A549 (cell line): Measurements from ENCODE around the gene POU6F1. TPM values are rescaled to one million over a fixed set of nuclear protein-coding genes. Genes with fewer than 3 reads are reported as not detected.

Experiments
- ATAC-seq, 2 experiments: fragments of 200-7000 bp in 1 of 2; fragments of >200 bp in 1 of 2; cut with Nextera tagmentation in 1 of 2; cut with Tn5 transposase in 1 of 2; 3 replicates each; pipeline versions ENCODE4 v1.8.0 to v1.9.1; 2018 to 2020; ENCODE audit warnings: mild to moderate bottlenecking in 1 of 2, moderate library complexity in 1 of 2
- CTCF ChIA-PET: fragments of 300-600 bp; sonication (Branson Sonifier 250); formaldehyde crosslinking; extraction: SDS; loops from one replicate; lab custom pipeline; 2021; ENCODE audit warnings: antibody characterized with exemption, inconsistent platforms; lab: Yijun Ruan, JAX
- POLR2A ChIA-PET: fragments of 350-600 bp; formaldehyde crosslinking; extraction: SDS; loops from one replicate; lab custom pipeline; 2021; ENCODE audit warnings: antibody characterized with exemption, inconsistent platforms; lab: Yijun Ruan, JAX
- DNase-seq, 2 experiments: peaks; one replicate each; pipeline versions ENCODE4 v3.0.0 to v3.0.0-alpha.2; 2011 to 2016; ENCODE audit warnings: low read depth in 1 of 2, low spot score in 1 of 2
- FAIRE-seq: peaks from 2 replicates; lab custom pipeline; 2011; peaks lifted over from hg19 to GRCh38; lab: Jason Lieb, UNC
- H3K27ac ChIP-seq, 2 experiments: fragments of >200 bp; sonication (Bioruptor Twin); formaldehyde crosslinking; 3 replicates each; pipeline ENCODE4 v1.5.1; 2016 to 2017
- H3K4me1 ChIP-seq: fragments of >200 bp; sonication (Bioruptor Twin); formaldehyde crosslinking; 3 replicates; pipeline ENCODE4 v1.6.1; 2016
- H3K4me2 ChIP-seq: fragments of >200 bp; sonication (Bioruptor Twin); formaldehyde crosslinking; 3 replicates; pipeline ENCODE4 v1.6.1; 2016
- H3K4me3 ChIP-seq: fragments of >200 bp; sonication (Bioruptor Twin); formaldehyde crosslinking; 3 replicates; pipeline ENCODE4 v1.5.1; 2016
- H3K9me3 ChIP-seq: fragments of >200 bp; sonication (Bioruptor Twin); formaldehyde crosslinking; 3 replicates; pipeline ENCODE4 v1.6.1; 2016
- CBX8 ChIP-seq: fragments of 200-600 bp; sonication (generic); IDR thresholded peaks from 2 replicates; pipeline ENCODE4 v1.6.1; 2016
- CEBPB ChIP-seq, 2 experiments: fragments of >200 bp in 1 of 2; sonication (Bioruptor Twin) in 1 of 2; formaldehyde crosslinking in 1 of 2; IDR thresholded peaks; 2 replicates each; pipeline ENCODE4 v1.6.1; 2012 to 2016
- E2F6 ChIP-seq: IDR thresholded peaks from 2 replicates; pipeline ENCODE4 v1.6.1; 2012; ENCODE audit warnings: low read depth, borderline replicate concordance
- EHMT2 ChIP-seq: fragments of 200-600 bp; sonication (generic); IDR thresholded peaks from 2 replicates; pipeline ENCODE4 v1.6.1; 2016; ENCODE audit warnings: antibody characterized with exemption, low read depth, mild to moderate bottlenecking, moderate library complexity
- EP300 ChIP-seq, 2 experiments: fragments of >200 bp; sonication (Bioruptor Twin); formaldehyde crosslinking; IDR thresholded peaks; 2 replicates in 1 of 2; 3 replicates in 1 of 2; pipeline ENCODE4 v1.6.1; 2016 to 2017
- ESRRA ChIP-seq: fragments of 150-350 bp; IDR thresholded peaks from 2 replicates; pipeline ENCODE4 v1.6.1; 2014; ENCODE audit warnings: mild to moderate bottlenecking, low read length, borderline replicate concordance
- FOSB ChIP-seq: fragments of 250-450 bp; sonication (Bioruptor Pico); IDR thresholded peaks from 2 replicates; pipeline ENCODE4 v1.5.0; 2020; ENCODE audit warnings: mild to moderate bottlenecking, moderate library complexity
- FOSL2 ChIP-seq, 2 experiments: fragments of 450-650 bp in 1 of 2; fragments of >200 bp in 1 of 2; sonication (Bioruptor Twin) in 1 of 2; formaldehyde crosslinking; IDR thresholded peaks; 2 replicates each; pipeline versions ENCODE4 v1.5.0 to v1.6.1; 2016 to 2020; ENCODE audit warnings: mild to moderate bottlenecking in 1 of 2, moderate library complexity in 1 of 2
- FOXS1 ChIP-seq: fragments of 250-450 bp; sonication (Bioruptor Pico); IDR thresholded peaks from 2 replicates; pipeline ENCODE4 v1.5.0; 2020; ENCODE audit warnings: mild to moderate bottlenecking, moderate library complexity
- GATA3 ChIP-seq: IDR thresholded peaks from 2 replicates; pipeline ENCODE4 v1.6.1; 2012; ENCODE audit warnings: borderline replicate concordance
- HDAC2 ChIP-seq: fragments of 200-600 bp; sonication (generic); IDR thresholded peaks from 2 replicates; pipeline ENCODE4 v1.6.1; 2016
- HES2 ChIP-seq: fragments of >200 bp; sonication (Bioruptor Twin); formaldehyde crosslinking; IDR thresholded peaks from 2 replicates; pipeline ENCODE4 v1.6.1; 2016
- HEYL ChIP-seq: fragments of 250-450 bp; sonication (Bioruptor Pico); IDR thresholded peaks from 2 replicates; pipeline ENCODE4 v1.8.0; 2021; ENCODE audit warnings: mild to moderate bottlenecking, moderate library complexity
- HMGXB4 ChIP-seq: fragments of 250-450 bp; sonication (Bioruptor Pico); IDR thresholded peaks from 2 replicates; pipeline ENCODE4 v1.5.0; 2021; ENCODE audit warnings: mild to moderate bottlenecking, moderate library complexity, borderline replicate concordance
- HOXB13 ChIP-seq: fragments of 250-450 bp; sonication (Bioruptor Pico); IDR thresholded peaks from 2 replicates; pipeline ENCODE4 v1.5.0; 2020; ENCODE audit warnings: low read depth, mild to moderate bottlenecking, moderate library complexity
- JUN ChIP-seq, 2 experiments: fragments of >200 bp; sonication (Bioruptor Twin); formaldehyde crosslinking; IDR thresholded peaks; 2 replicates in 1 of 2; 3 replicates in 1 of 2; pipeline ENCODE4 v1.6.1; 2016 to 2017
- MYC ChIP-seq: IDR thresholded peaks from 2 replicates; pipeline ENCODE4 v1.6.1; 2012; ENCODE audit warnings: mild to moderate bottlenecking, inconsistent platforms, low read length, improper control_type of control experiment, borderline replicate concordance
- NFE2L2 ChIP-seq: fragments of 150-350 bp; conservative IDR thresholded peaks from 2 replicates; pipeline ENCODE4 v1.6.1; 2014; ENCODE audit warnings: low read length
- NPAS2 ChIP-seq: fragments of 250-450 bp; sonication (Bioruptor Pico); IDR thresholded peaks from 2 replicates; pipeline ENCODE4 v1.8.0; 2022; ENCODE audit warnings: mild to moderate bottlenecking, moderate library complexity, borderline replicate concordance
- PBX3 ChIP-seq: IDR thresholded peaks from 2 replicates; pipeline ENCODE4 v1.6.1; 2012
- POLR2AphosphoS2 ChIP-seq: conservative IDR thresholded peaks from 2 replicates; pipeline ENCODE4 v1.6.1; 2012; ENCODE audit warnings: low read length, improper control_type of control experiment, inconsistent platforms
- REST ChIP-seq: fragments of 200-600 bp; sonication (generic); IDR thresholded peaks from 2 replicates; pipeline ENCODE4 v1.6.1; 2016; ENCODE audit warnings: antibody characterized with exemption, mild to moderate bottlenecking, moderate library complexity
- RFX5 ChIP-seq: fragments of 450-650 bp; IDR thresholded peaks from 2 replicates; pipeline ENCODE4 v1.7.1; 2014; ENCODE audit warnings: antibody characterized with exemption, mild to moderate bottlenecking, moderate library complexity
- SMC3 ChIP-seq: fragments of >200 bp; sonication (Bioruptor Twin); formaldehyde crosslinking; IDR thresholded peaks from 3 replicates; pipeline ENCODE4 v1.6.1; 2018; ENCODE audit warnings: inconsistent platforms
- TP53 ChIP-seq: fragments of 250-450 bp; sonication (Bioruptor Pico); IDR thresholded peaks from 2 replicates; pipeline ENCODE4 v1.5.0; 2021; ENCODE audit warnings: mild to moderate bottlenecking, moderate library complexity
- ZC3H11A ChIP-seq: fragments of 450-650 bp; IDR thresholded peaks from 2 replicates; pipeline ENCODE4 v1.6.1; 2014; ENCODE audit warnings: antibody characterized with exemption, mild to moderate bottlenecking
- ZFP36 ChIP-seq: fragments of 450-650 bp; IDR thresholded peaks from 2 replicates; pipeline ENCODE4 v1.6.1; 2014; ENCODE audit warnings: borderline replicate concordance; ENCODE audit not compliant: partially characterized antibody
- ZNF302 ChIP-seq: fragments of 250-450 bp; sonication (Bioruptor Pico); IDR thresholded peaks from 2 replicates; pipeline ENCODE4 v1.9.0; 2021; ENCODE audit warnings: inconsistent platforms, mild to moderate bottlenecking, moderate library complexity
- WGBS: methylation state at CpG from one replicate; pipeline ENCODE4 v1.1.6; 2017; ENCODE audit errors: missing lambda C conversion rate; 5-methylcytosine and 5-hydroxymethylcytosine counted together
- polyA plus RNA-seq, 4 experiments: library from polyadenylated mRNA; depleted of rRNA in 3 of 4; stranded (reverse); fragments of >200 nt; fragmentation: RNase III in 1 of 4; extraction: RNeasy Plus Mini Kit Qiagen cat#74134 plus additional on column Dnase treatment in 1 of 4; gene quantifications; 2 replicates in 3 of 4; 3 replicates in 1 of 4; pipeline ENCODE4 v1.2.3, GENCODE V29; 2011 to 2017

Gene POU6F1
- polyA plus RNA-seq, 2 of the 4 experiments (the other 2 are of a cell fraction) = 0.58 to 1.3 TPM

DNA sequence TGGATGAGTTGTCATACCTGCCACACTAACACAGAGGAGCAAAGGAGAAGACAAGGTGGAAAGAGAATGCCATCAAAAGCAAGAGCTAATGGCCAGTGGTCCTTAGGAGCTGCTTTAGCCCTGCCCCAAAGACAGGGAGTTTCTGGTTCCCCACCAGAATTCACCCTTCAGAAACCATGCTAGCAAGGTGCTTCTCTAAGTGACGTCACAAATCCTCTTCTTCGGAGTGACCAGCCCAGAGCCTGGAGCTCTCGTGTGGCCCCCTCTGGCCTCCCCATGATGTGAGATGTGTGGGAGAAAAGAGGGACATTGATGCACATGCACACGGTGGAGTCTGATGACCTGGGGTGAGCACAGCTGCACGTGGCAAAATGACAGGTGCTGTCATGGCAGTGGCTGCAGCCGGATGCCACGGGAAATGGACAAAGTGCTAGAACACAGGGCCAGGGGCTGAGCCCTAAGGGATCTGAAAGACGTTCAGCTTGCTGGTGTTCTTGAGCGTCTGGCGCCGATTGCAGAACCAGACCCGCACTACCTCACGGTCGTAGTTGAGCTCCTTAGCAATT, 28.0 kb downstream of the POU6F1 start:
- ChIA-PET POLR2A (no interaction called here), CTCF (no interaction called here)
- Histone ChIP-seq H3K4me2 (no peak overlapping the region), H3K4me1 (no peaks in the 10 kb centered on the region), H3K9me3 (no peaks in the 10 kb centered on the region), H3K4me3 (no peak overlapping the region), H3K27ac (no peak overlapping the region)
- no peak for FAIRE-seq
- no peak for DNase-seq
- ATAC-seq = no peak
- 76% methylated on average over 14 of the region's 14 CpGs for WGBS
- TF ChIP-seq EHMT2 = no peak
- TF ChIP-seq EP300 (IDR thresholded peaks at IDR 0.05) = no peak
- TF ChIP-seq FOSL2 (IDR thresholded peaks at IDR 0.05) = no peak
- TF ChIP-seq FOSL2 (CRISPR knock-in tag; IDR thresholded peaks at IDR 0.05) = no peak
- no peak for TF ChIP-seq TP53 (CRISPR knock-in tag)
- TF ChIP-seq POLR2AphosphoS2 = no peak
- no peak for TF ChIP-seq E2F6
- TF ChIP-seq REST = no peak
- TF ChIP-seq PBX3 = no peak
- no peak for TF ChIP-seq GATA3
- TF ChIP-seq HEYL = no peak
- no peak for TF ChIP-seq FOSB (CRISPR knock-in tag)
- no peak for TF ChIP-seq JUN (IDR thresholded peaks at IDR 0.05)
- TF ChIP-seq FOXS1 (CRISPR knock-in tag) = no peak

- CTCF ChIA-PET = interaction anchor here (0.6 kb wide), 1 partner anchor 41 kb away, joined by 4 read pairs; no protein-coding TSS in a partner anchor
- DNase-seq = no peak
- 65% methylated on average over 8 of the region's 14 CpGs for WGBS
- no peaks in the 10 kb centered on the region for H3K4me1 ChIP-seq
- no peak for TF ChIP-seq HEYL
- TF ChIP-seq GATA3 = no peak
- TF ChIP-seq ESRRA = no peak
- no peak for TF ChIP-seq HDAC2
- TF ChIP-seq CBX8 = no peak
- TF ChIP-seq HOXB13 (CRISPR knock-in tag) = no peak
- no peak for TF ChIP-seq NPAS2 (CRISPR knock-in tag)
- no peak for TF ChIP-seq ZC3H11A
- TF ChIP-seq PBX3 = no peak
- TF ChIP-seq MYC = no peak
- no peak for TF ChIP-seq CEBPB (IDR thresholded peaks at IDR 0.05)
- TF ChIP-seq HMGXB4 = no peak
- TF ChIP-seq NFE2L2 = no peak
- no peak for TF ChIP-seq ZNF302 (CRISPR knock-in tag)
- no peak for TF ChIP-seq RFX5
- no peak for TF ChIP-seq ZFP36
- TF ChIP-seq EHMT2 = no peak
- no peak for TF ChIP-seq SMC3
- no peak for TF ChIP-seq FOSL2 (IDR thresholded peaks at IDR 0.05)
- TF ChIP-seq FOSL2 (CRISPR knock-in tag; IDR thresholded peaks at IDR 0.05) = no peak
- TF ChIP-seq HES2 = no peak
- TF ChIP-seq, all 56 proteins: peak for 0
- ATAC-seq = 0 out of 6 replicates have a peak, but pooled peaks of 1 of the 2 experiments have one; percentile 12
- POLR2A ChIA-PET = interaction anchor here (0.5 kb wide), 1 partner anchor 144 kb away, joined by 4 read pairs; no protein-coding TSS in a partner anchor
- no peak overlapping the region for H3K4me2 ChIP-seq
- H3K9me3 ChIP-seq = no peaks in the 10 kb centered on the region
- no peak overlapping the region for H3K4me3 ChIP-seq
- FAIRE-seq = no peak
- no peak overlapping the region for H3K27ac ChIP-seq
Measured at GRCh38 chr12:51188359-51189051, 29.4 kb downstream of the POU6F1 start.
